GM23248 (cell line): Measurements from ENCODE around the gene CROCC.

Experiments
- EZH2 ChIP-seq: fragments of 200-600 bp; sonication (generic); IDR thresholded peaks from 2 replicates; pipeline ENCODE4 v1.6.1; 2018; ENCODE audit warnings: antibody characterized with exemption, mild to moderate bottlenecking; ENCODE audit not compliant: insufficient read depth, poor library complexity, severe bottlenecking
- EZH2phosphoT487 ChIP-seq: fragments of 200-600 bp; sonication (generic); IDR thresholded peaks from 2 replicates; pipeline ENCODE4 v1.6.1; 2018; ENCODE audit warnings: antibody characterized with exemption, moderate library complexity, mild to moderate bottlenecking, low read depth; ENCODE audit not compliant: insufficient read depth

GRCh38 chr1:16999863-17000262 is 78.1 kb downstream of the CROCC start:
- TF ChIP-seq EZH2 = no peak
- TF ChIP-seq EZH2phosphoT487 = no peak
